H1 (cell line): ENCODE measurements around the gene LCNL1. TPM values are rescaled to one million over a fixed set of nuclear protein-coding genes. Genes with fewer than 3 reads are reported as not detected.

ENCODE experiments used
- CTCF ChIA-PET: fragments of 300-600 bp; sonication (Branson Sonifier 250); formaldehyde crosslinking; loops from one replicate; lab custom pipeline; 2021; ENCODE audit not compliant: partially characterized antibody; lab: Charles Lee
- POLR2A ChIA-PET: fragments of 300-600 bp; sonication (Branson Sonifier 250); formaldehyde crosslinking; loops from one replicate; lab custom pipeline; 2021; ENCODE audit warnings: inconsistent platforms; ENCODE audit not compliant: partially characterized antibody; lab: Charles Lee
- DNase-seq, 2 experiments: peaks; one replicate each; pipeline versions ENCODE4 v3.0.0 to v3.0.0-alpha.2; 2010 to 2022; ENCODE audit warnings: low spot score in 2 of 2, low read depth in 1 of 2, mixed read lengths in 1 of 2
- FAIRE-seq: peaks from 2 replicates; lab custom pipeline; 2011; peaks lifted over from hg19 to GRCh38; lab: Jason Lieb, UNC
- H2AFZ ChIP-seq: 2 replicates; pipeline ENCODE4 v1.8.1; 2012; ENCODE audit warnings: low read length, inconsistent platforms
- H2AK5ac ChIP-seq: 2 replicates; pipeline ENCODE4 v1.6.1; 2013; ENCODE audit warnings: low read depth, low read length
- H2BK120ac ChIP-seq: replicated peaks from 2 replicates; pipeline ENCODE3; 2013; ENCODE audit warnings: low read depth, low read length, inconsistent platforms
- H2BK12ac ChIP-seq: 2 replicates; pipeline ENCODE4 v1.6.1; 2013; ENCODE audit warnings: low read depth, low read length
- H2BK15ac ChIP-seq: 2 replicates; pipeline ENCODE4 v1.6.1; 2013; ENCODE audit warnings: low read length
- H2BK20ac ChIP-seq: 2 replicates; pipeline ENCODE4 v1.6.1; 2013; ENCODE audit warnings: low read length
- H2BK5ac ChIP-seq: 2 replicates; pipeline ENCODE4 v1.6.1; 2013; ENCODE audit warnings: low read depth, low read length
- H3K14ac ChIP-seq: 2 replicates; pipeline ENCODE4 v1.6.1; 2013; ENCODE audit warnings: inconsistent platforms; ENCODE audit not compliant: insufficient read length
- H3K18ac ChIP-seq: 2 replicates; pipeline ENCODE4 v1.6.1; 2013; ENCODE audit warnings: low read length; ENCODE audit errors: extremely low read depth
- H3K23ac ChIP-seq: 2 replicates; pipeline ENCODE4 v1.6.1; 2013; ENCODE audit warnings: inconsistent platforms; ENCODE audit not compliant: insufficient read length
- H3K23me2 ChIP-seq: 2 replicates; pipeline ENCODE4 v1.6.1; 2013; ENCODE audit warnings: low read depth, low read length
- H3K27ac ChIP-seq: 2 replicates; pipeline ENCODE4 v1.6.1; 2011; ENCODE audit warnings: low read depth, low read length, inconsistent platforms
- H3K27me3 ChIP-seq, 4 experiments: replicated peaks in 1 of 4; 1 replicate in 1 of 4; 2 replicates in 3 of 4; pipeline versions ENCODE4 v1.6.1 to v1.8.1; 2011 to 2013; ENCODE audit warnings: low read length in 3 of 4, mild to moderate bottlenecking in 3 of 4, inconsistent platforms in 2 of 4, mixed read lengths in 2 of 4, moderate library complexity in 1 of 4; ENCODE audit not compliant: control insufficient read depth in 3 of 4, insufficient read depth in 3 of 4; ENCODE audit errors: extremely low read depth in 1 of 4
- H3K36me3 ChIP-seq, 4 experiments: 2 replicates each; pipeline versions ENCODE4 v1.6.1 to v1.8.1; 2011 to 2013; ENCODE audit warnings: mild to moderate bottlenecking in 4 of 4, low read length in 3 of 4, moderate library complexity in 2 of 4, control low read depth in 1 of 4, inconsistent platforms in 1 of 4; ENCODE audit not compliant: insufficient read depth in 4 of 4, control insufficient read depth in 2 of 4
- H3K4ac ChIP-seq: replicated peaks from 2 replicates; pipeline ENCODE3; 2013; ENCODE audit warnings: low read length, low read depth, mixed read lengths, inconsistent platforms; ENCODE audit not compliant: insufficient read length
- H3K4me1 ChIP-seq, 4 experiments: replicated peaks in 1 of 4; 1 replicate in 1 of 4; 2 replicates in 3 of 4; pipeline versions ENCODE4 v1.6.1 to v1.8.1; 2011 to 2013; ENCODE audit warnings: low read length in 3 of 4, inconsistent platforms in 2 of 4, mixed read lengths in 1 of 4; ENCODE audit not compliant: insufficient read depth in 4 of 4, control insufficient read depth in 3 of 4
- H3K4me2 ChIP-seq, 2 experiments: 2 replicates each; pipeline versions ENCODE4 v1.6.1 to v1.8.1; 2011 to 2013; ENCODE audit warnings: low read depth in 2 of 2, low read length in 2 of 2, control low read depth in 1 of 2, inconsistent platforms in 1 of 2, mild to moderate bottlenecking in 1 of 2; ENCODE audit not compliant: insufficient read depth in 1 of 2
- H3K4me3 ChIP-seq, 4 experiments: fragments of 200-600, 300-600 bp in 1 of 4; sonication (generic), shearing (Covaris generic), sonication (Bioruptor Twin) in 1 of 4; 2 replicates each; pipeline versions ENCODE4 v1.5.1 to v1.8.1; 2011 to 2016; ENCODE audit warnings: low read length in 4 of 4, low read depth in 3 of 4, control low read depth in 2 of 4, inconsistent platforms in 2 of 4, mild to moderate bottlenecking in 2 of 4, mixed read lengths in 1 of 4, moderate library complexity in 1 of 4; ENCODE audit not compliant: insufficient read depth in 2 of 4; ENCODE audit errors: extremely low read depth in 1 of 4
- H3K56ac ChIP-seq: replicated peaks from 2 replicates; pipeline ENCODE3; 2013; ENCODE audit warnings: low read depth, mild to moderate bottlenecking, mixed read lengths, low read length, inconsistent platforms; ENCODE audit not compliant: insufficient read length
- H3K79me1 ChIP-seq: 2 replicates; pipeline ENCODE4 v1.6.1; 2013; ENCODE audit warnings: low read depth, low read length, control low read depth
- H3K79me2 ChIP-seq, 2 experiments: 2 replicates each; pipeline versions ENCODE4 v1.6.1 to v1.8.1; 2012 to 2013; ENCODE audit warnings: low read length in 2 of 2, mild to moderate bottlenecking in 2 of 2, inconsistent platforms in 1 of 2; ENCODE audit not compliant: insufficient read depth in 2 of 2, control insufficient read depth in 1 of 2
- H3K9ac ChIP-seq, 4 experiments: replicated peaks in 1 of 4; 1 replicate in 1 of 4; 2 replicates in 3 of 4; pipeline versions ENCODE4 v1.6.1 to v1.8.1; 2011 to 2013; ENCODE audit warnings: low read depth in 3 of 4, low read length in 3 of 4, control low read depth in 2 of 4, mild to moderate bottlenecking in 2 of 4, moderate library complexity in 2 of 4, inconsistent platforms in 1 of 4; ENCODE audit errors: extremely low read depth in 1 of 4
- H3K9me3 ChIP-seq, 2 experiments: 2 replicates each; pipeline versions ENCODE4 v1.6.1 to v1.8.1; 2012 to 2013; ENCODE audit warnings: mild to moderate bottlenecking in 2 of 2, moderate library complexity in 2 of 2, control low read depth in 1 of 2, inconsistent platforms in 1 of 2, low read depth in 1 of 2, low read length in 1 of 2, mixed read lengths in 1 of 2; ENCODE audit not compliant: insufficient read depth in 2 of 2
- H4K20me1 ChIP-seq, 2 experiments: replicated peaks in 1 of 2; 2 replicates each; pipeline versions ENCODE3 to v1.8.1; 2011 to 2013; ENCODE audit warnings: inconsistent platforms in 2 of 2, low read length in 2 of 2, mild to moderate bottlenecking in 1 of 2; ENCODE audit not compliant: insufficient read depth in 2 of 2, control insufficient read depth in 1 of 2
- H4K5ac ChIP-seq: 2 replicates; pipeline ENCODE4 v1.6.1; 2013; ENCODE audit warnings: low read length, low read depth, mixed read lengths, inconsistent platforms; ENCODE audit not compliant: insufficient read length
- H4K8ac ChIP-seq: 2 replicates; pipeline ENCODE4 v1.8.0; 2013; ENCODE audit warnings: mild to moderate bottlenecking, moderate library complexity, low read length, inconsistent platforms; ENCODE audit not compliant: insufficient read depth; ENCODE audit errors: extremely low read depth
- H4K91ac ChIP-seq: replicated peaks from 2 replicates; pipeline ENCODE3; 2013; ENCODE audit warnings: low read length, mixed read lengths, inconsistent platforms; ENCODE audit not compliant: insufficient read length
- ATF3 ChIP-seq: IDR thresholded peaks from 2 replicates; pipeline ENCODE4 v1.6.1; 2011; ENCODE audit warnings: low read depth, mild to moderate bottlenecking, low read length; ENCODE audit not compliant: insufficient read depth
- CBX5 ChIP-seq: fragments of 300-800, 300-1000 bp; sonication (generic); IDR thresholded peaks from 2 replicates; pipeline ENCODE4 v1.7.1; 2016; ENCODE audit warnings: antibody characterized with exemption, low read length, low read depth
- CBX8 ChIP-seq: fragments of 300-800, 300-1000 bp; sonication (generic); IDR thresholded peaks from 2 replicates; pipeline ENCODE4 v1.7.1; 2016; ENCODE audit warnings: low read depth, low read length, borderline replicate concordance
- HDAC2 ChIP-seq, 2 experiments: fragments of 300-600 bp in 1 of 2; sonication (generic) in 1 of 2; IDR thresholded peaks; 2 replicates each; pipeline ENCODE4 v1.6.1; 2011 to 2012; ENCODE audit warnings: low read depth in 2 of 2, low read length in 2 of 2, mild to moderate bottlenecking in 2 of 2, moderate library complexity in 2 of 2, borderline replicate concordance in 1 of 2, inconsistent platforms in 1 of 2
- JUND ChIP-seq: IDR thresholded peaks from 2 replicates; pipeline ENCODE4 v1.6.1; 2011; ENCODE audit warnings: mild to moderate bottlenecking, improper control_type of control experiment, low read length
- RNF2 ChIP-seq: fragments of 200-900, 300-1000 bp; sonication (generic); IDR thresholded peaks from 2 replicates; pipeline ENCODE4 v1.7.1; 2016; ENCODE audit warnings: borderline replicate concordance, low read depth, mild to moderate bottlenecking, antibody characterized with exemption, low read length; ENCODE audit not compliant: poor library complexity, severe bottlenecking; ENCODE audit errors: missing control alignments
- SIN3A ChIP-seq, 2 experiments: IDR thresholded peaks in 1 of 2; conservative IDR thresholded peaks in 1 of 2; 2 replicates each; pipeline ENCODE4 v1.6.1; 2011 to 2012; ENCODE audit warnings: low read length in 2 of 2, improper control_type of control experiment in 1 of 2, low read depth in 1 of 2, mild to moderate bottlenecking in 1 of 2
- SP2 ChIP-seq: IDR thresholded peaks from 2 replicates; pipeline ENCODE4 v1.6.1; 2012; ENCODE audit warnings: mild to moderate bottlenecking, low read length, inconsistent platforms
- SUZ12 ChIP-seq: fragments of 200-600 bp; sonication (generic); IDR thresholded peaks from 2 replicates; pipeline ENCODE4 v1.6.1; 2012; ENCODE audit warnings: mild to moderate bottlenecking, inconsistent platforms, low read length, moderate library complexity, mixed read lengths
- TCF12 ChIP-seq: IDR thresholded peaks from 2 replicates; pipeline ENCODE4 v1.6.1; 2011; ENCODE audit warnings: low read depth, mild to moderate bottlenecking, low read length
- WGBS, 2 experiments: shearing (Covaris generic) in 1 of 2; methylation state at CpG; one replicate each; pipeline versions ENCODE4 v1.1.6 to v1.1.7; 2013 to 2015; ENCODE audit warnings: low lambda C conversion rate in 2 of 2, mixed read lengths in 2 of 2, inconsistent platforms in 1 of 2, low coverage in 1 of 2, missing lambda C conversion rate in 1 of 2; ENCODE audit not compliant: insufficient replicate concordance in 2 of 2, insufficient coverage in 1 of 2, insufficient read length in 1 of 2; ENCODE audit errors: extremely low coverage in 1 of 2, missing lambda C conversion rate in 1 of 2; 5-methylcytosine and 5-hydroxymethylcytosine counted together
- polyA plus RNA-seq, 7 experiments: library from polyadenylated mRNA; depleted of rRNA in 3 of 7; stranded (reverse) in 5 of 7; unstranded in 2 of 7; fragments of >200 nt in 5 of 7; fragments of 200-250 nt in 2 of 7; gene quantifications; 1 replicate in 5 of 7; 2 replicates in 1 of 7; 4 replicates in 1 of 7; pipeline versions ENCODE4 v1.2.1 to v1.2.3, GENCODE V29; 2011 to 2013; ENCODE audit warnings: missing spikeins in 2 of 7, mixed read lengths in 2 of 7
- total RNA-seq: library from RNA; stranded (reverse); fragmentation: NEBNext Ultra II Directional; extraction: Animal tissue kit (Norgen Biotek cat#: 25700); gene quantifications from 2 replicates; pipeline ENCODE4 v1.2.1, GENCODE V29; 2021

LCNL1 gene
- total and polyA plus RNA-seq, 2 of the 8 experiments (the other 6 are each of a cell fraction or from before 2014, with no cell fraction given): 0.11 TPM; not detected in 1

- Histone ChIP-seq H2BK12ac (no peak overlapping the region), H3K18ac (no peak overlapping the region; the same call in 1 of the 2 replicates), H2BK5ac (no peak overlapping the region), H3K4me3 (no peak overlapping the region), H3K79me2 (no peaks in the 10 kb centered on the region), H4K20me1 (peaks cover 0 to 8% of the 10 kb centered on the region in 2 experiments), H3K9ac (no peak overlapping the region), H2BK120ac (no peak overlapping the region), H3K4me2 (no peak overlapping the region), H4K5ac (no peak overlapping the region), H3K27me3 (peaks cover 0 to 3% (median 0%) of the 10 kb centered on the region in 4 experiments; a peak in 2 of 7 replicates), H3K9me3 (peaks cover 0 to 12% of the 10 kb centered on the region in 2 experiments; a peak in 1 of 4 replicates), H3K79me1 (no peaks in the 10 kb centered on the region), H3K56ac (no peak overlapping the region), H4K8ac (peak overlapping the region; percentile 51; the same call in 1 of the 2 replicates), H3K4ac (no peak overlapping the region), H3K23ac (no peak overlapping the region), H2BK15ac (peak overlapping the region; percentile 72; the same call in 1 of the 2 replicates), H3K27ac (no peak overlapping the region), H3K14ac (no peak overlapping the region), H2BK20ac (no peak overlapping the region), H4K91ac (no peak overlapping the region), H3K4me1 (peaks cover 0 to 9% (median 3%) of the 10 kb centered on the region in 4 experiments; a peak in 3 of 7 replicates), H2AK5ac (no peak overlapping the region), H2AFZ (no peak overlapping the region), H3K36me3 (peaks cover 0 to 5% (median 0%) of the 10 kb centered on the region in 4 experiments; a peak in 1 of 8 replicates), H3K23me2 (no peaks in the 10 kb centered on the region)
- DNase-seq: no peak
- 88% methylated on average over 21 of the region's 32 CpGs; no CpG with 5 or more reads in 1 of the 2 experiments for WGBS, 2 experiments
- POLR2A ChIA-PET: no interaction called here
- CTCF ChIA-PET: interaction anchor here (0.8 to 7.2 kb wide), 14 partner anchors 9 to 73 kb away, joined by 3 to 54 read pairs (median 4); partner anchors contain the start of genes ABCA2 and FUT7
- no peak for FAIRE-seq
- no peak for TF ChIP-seq HDAC2 (IDR thresholded peaks at IDR 0.05; ENCODE audit: borderline replicate concordance in 1 of 2, low read depth in 2 of 2, low read length in 2 of 2)
- no peak for TF ChIP-seq CBX8
- TF ChIP-seq RNF2: no peak
- no peak for TF ChIP-seq SUZ12
- no peak for TF ChIP-seq JUND
- TF ChIP-seq ATF3: no peak
- TF ChIP-seq SP2: no peak
- TF ChIP-seq SIN3A (conservative IDR thresholded peaks at IDR 0.05 in 1 of 2, IDR thresholded peaks at IDR 0.05 in 1 of 2; ENCODE audit: low read depth in 1 of 2, low read length in 2 of 2): no peak
- no peak for TF ChIP-seq CBX5
- TF ChIP-seq TCF12: no peak
Measured at GRCh38 chr9:137020771-137021567, 38.2 kb downstream of the LCNL1 start.
